HG02623 (cell line): ENCODE data around the gene ASPG.

ENCODE experiments used
- ATAC-seq: cut with Tn5 transposase; IDR thresholded peaks from one replicate; pipeline ENCODE4 v1.9.1; 2021; ENCODE audit warnings: moderate library complexity; ENCODE audit not compliant: unreplicated experiment

The ASPG gene

DNA sequence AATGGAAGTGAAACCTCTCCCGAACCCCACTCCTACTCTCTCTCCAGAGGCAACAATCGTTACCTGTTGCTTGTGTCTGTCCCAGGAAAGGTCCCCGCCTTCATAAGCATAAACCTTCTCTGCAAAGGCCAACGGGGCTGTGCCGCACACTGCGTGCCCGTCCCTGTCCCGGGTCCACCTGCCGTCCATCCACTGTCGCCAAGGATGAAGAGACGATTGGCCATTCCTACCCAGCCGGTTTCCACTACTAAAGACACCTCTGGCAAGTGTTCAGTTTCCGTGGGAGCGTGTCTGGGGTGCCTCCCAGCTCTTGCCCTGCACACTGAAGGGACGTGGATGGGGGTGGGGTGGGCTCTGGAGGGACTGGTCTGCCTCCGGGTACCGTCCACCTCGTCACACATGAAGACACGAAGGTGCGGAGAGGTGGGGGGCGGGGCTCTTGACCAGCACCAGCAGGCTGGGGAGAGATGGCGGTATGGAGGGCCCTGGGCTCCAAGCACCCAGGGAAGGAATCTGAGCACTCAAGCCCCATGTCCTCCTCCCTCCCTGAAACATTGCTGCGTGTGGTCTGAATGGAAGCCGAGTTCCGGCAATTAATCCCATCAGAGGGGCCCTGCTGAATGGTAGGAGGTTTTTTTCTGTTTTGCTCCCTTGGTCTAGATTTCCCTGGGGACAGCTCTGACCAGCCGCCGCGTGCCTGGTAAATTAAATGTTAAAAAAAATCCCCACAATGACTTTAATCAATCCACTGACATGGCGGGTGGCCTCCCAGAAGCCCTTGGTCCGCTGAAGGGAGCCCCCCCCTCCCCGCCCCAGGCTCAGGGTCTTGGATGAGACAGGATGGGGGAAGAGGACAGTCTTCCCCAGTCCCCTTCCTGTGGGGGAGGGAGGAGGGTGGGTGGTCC, 48.8 kb downstream of the ASPG start:
- no peak for ATAC-seq

DNA sequence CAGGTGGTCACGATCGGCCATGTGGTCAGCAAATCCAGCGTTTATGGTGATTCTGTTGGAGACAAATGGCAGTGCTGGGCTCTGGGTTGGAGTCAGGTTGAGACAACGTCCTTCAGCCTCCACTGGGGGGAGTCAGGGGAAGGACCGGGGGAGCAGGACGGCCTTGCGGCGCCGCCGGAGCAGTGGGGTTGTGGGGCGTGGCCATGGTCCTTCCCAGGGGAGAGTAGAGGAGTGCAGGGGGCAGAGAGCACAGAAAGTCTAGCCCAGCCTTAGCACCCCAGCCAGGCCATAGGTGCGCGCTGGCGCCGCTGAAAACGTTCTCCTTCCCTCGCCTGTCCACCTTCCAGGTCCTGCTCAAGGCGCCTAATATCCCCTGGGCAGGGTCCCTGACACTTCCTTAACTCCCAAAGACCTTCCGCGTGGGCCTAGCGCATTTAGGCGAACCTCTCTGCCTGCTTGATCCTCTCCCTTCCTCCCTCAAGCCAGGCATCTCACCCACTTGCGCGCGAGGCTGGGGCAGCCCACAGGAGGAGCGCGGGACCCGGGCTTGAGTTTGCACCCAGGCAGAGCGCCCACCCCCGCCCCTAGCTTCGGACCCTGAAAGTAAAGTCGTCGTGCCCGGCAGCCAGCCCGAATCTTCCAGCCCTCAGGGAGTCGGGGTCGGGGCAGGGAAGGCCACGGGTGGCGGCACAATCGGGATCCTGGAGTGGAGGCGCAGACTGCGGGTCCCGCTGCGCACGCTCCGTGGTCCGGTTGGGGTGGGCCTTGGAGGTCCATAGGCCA, 49.8 kb downstream of the ASPG start:
- no peak for ATAC-seq

DNA sequence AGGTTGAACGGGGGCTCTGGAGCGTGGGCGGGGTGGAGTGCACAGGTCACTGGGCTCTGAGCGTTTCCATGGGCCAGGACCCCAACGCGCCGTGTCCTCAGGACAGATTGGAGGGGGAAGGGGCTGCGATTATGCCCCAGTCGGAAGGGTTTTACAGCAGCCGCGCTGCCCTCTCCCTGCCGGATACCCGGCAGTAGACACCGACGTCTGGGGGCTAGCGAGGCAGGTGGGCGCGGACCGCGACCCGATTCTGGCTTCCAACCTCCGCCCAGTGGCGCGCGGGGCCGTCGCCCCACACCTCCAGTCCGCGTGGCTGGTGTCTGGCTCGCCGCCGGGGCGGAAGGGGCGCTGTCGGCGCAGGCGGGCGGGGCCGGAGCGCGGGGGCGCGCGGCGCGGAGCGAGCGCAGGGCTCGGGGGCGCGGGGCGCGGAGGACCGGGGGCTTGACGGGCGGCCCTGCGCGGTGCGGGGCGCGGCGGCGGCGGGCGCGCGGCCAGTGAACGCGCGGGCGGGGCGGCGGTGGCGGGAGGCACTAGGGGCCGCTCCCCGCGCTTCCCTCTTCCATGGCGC, 50.5 kb downstream of the ASPG start:
- no peak for ATAC-seq

DNA sequence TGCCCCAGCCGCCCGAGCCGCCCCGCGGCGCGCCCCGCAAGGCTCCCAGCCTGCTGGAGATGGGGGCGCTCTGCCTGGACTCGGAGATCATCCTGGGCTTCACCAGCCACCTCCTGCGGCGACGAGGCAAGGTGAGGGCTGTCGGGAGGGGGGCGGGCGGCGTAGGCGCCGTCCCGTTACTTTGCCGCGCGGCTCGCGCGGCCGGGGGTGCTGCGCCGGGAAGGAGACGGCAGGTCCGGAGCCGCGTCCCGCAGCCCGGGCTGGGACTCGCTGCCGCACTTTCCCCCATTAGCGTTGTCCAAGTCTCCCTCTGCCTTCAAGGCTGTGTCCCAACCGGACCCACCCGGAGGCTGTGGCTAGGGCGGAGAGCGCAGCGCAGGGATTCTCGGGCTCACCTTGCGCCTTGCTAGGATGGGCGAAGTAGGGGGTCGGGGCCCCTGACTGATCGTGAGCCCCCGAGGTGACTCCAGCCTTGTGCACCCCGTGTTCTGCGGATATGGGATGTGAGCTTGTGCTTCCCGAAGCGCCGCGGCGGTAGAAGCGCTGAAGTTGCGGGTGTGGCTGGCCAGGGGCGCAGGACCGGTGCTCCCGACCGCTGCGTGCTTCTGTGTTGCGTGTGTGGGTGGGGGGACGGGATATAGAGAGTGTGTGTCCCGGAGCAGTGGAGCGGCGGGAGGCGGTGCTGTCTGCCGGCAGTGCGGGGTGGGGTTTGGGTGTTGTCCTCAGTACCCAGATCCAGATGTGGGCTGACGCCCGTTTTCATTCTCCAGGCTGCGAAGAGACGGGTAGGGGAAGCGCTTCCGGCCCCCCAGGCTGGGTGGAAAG, 51.2 kb downstream of the ASPG start:
- ATAC-seq = no peak

DNA sequence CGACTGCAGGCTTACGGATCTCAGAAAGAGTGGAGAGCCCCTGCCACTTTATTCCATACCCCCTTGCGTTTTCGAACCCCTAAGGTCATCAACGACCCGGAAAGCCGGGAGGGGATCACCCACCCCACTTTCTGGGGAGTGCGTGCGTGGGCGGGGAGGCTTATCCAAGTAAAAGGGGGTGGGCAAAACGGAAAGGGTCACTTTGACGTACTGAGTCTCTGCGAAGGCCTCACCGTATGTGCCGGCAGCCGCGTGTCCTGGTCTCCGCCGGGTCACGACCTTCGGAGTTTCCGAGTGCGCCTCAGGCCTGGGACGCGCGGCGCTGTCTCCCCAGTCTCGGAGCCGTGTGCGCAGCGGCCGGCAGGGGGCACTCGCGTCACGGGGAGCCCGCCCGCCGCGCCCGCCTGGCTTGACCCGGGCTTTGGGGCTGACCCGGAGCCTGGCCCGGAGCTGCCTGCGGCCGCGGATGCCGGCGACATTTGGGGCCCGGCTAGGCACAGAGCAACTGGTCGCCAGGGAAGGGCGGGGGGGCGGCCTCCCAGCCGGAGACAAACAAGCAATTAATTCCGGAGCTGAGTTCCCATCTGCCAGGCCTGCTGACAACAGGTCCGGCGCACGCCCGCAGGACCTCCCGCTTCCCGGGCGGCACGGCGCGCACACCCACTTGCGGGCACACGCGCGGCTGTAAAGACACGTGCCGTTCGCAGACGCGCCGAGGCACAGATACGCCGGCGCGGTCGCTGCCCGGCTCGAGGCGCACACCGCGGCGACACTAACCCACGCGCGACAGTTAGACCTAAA, 52.0 kb downstream of the ASPG start:
- ATAC-seq = no peak

DNA sequence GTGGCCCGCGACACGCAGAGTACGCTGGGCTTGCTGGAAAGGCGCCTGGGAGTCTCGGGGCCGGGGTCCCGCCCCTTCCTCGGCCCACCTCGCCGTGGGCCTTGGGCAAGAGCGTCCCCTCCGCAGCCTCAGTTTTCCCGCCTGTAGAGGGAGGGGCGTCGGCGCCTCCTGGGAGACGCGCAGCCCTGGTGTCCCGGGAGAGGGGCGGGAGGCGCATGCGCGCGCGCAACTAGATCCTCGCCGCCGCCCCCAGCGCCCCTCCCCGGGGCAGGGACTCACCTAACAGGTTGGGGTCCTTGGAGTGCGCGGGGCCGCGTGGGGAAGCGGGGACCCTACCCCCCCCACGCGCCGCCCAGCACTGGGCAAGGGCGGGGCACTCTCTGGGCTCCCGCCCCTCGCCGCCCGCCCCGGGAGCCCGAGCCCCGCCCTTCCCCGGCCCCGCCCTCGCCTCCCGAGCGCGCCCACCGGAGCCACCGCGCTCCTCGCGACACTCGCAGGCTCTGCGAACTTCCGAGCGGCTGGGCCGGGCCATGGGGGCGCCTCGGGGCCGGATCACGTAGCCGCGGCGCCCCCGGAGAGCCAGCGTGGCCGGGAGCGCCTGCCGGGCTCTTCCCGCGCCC, 52.7 kb downstream of the ASPG start, which contains the start of gene KIF26A:
KIF26A (plus strand) TSS at position 490 of the 620 bp plus-strand sequence. CDS start 136 bp downstream, outside the sequence.
- no peak for ATAC-seq

DNA sequence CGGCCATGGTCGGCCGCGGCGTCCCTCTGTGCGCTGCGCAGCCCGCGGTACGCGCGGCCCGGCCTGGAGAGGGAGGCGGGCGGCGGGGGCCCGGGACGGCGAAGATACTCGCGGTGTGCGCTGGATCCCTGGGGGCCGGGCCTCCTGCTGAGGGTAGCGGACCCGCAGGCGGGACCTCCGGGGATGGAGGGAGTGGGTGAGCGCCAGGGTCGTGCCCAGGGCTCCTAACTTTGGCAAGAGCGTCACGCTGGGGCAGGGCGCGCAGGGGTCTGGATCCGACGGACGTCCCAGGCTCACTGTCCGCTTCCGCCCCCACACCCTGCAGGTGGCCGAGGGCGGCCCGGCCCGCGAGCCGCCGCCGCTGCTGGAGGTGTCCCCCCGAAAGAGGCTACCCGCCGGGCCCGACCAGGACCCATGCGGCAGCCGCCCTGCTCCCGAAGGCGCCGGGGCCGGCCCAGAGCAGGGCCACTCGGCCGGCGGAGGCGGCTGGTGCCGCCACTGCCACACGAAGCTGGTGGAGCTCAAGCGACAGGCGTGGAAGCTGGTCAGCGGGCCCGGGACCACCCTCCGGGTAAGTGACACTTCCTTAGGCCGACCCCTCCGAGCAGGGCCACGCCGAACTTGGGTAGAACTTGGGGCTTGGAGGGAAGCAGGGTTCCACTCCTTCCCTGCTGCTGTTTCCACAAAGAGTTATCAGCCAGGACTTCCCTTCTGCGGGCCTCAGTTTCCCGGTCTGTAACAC, 53.4 kb downstream of the ASPG start:
- ATAC-seq = no peak

DNA sequence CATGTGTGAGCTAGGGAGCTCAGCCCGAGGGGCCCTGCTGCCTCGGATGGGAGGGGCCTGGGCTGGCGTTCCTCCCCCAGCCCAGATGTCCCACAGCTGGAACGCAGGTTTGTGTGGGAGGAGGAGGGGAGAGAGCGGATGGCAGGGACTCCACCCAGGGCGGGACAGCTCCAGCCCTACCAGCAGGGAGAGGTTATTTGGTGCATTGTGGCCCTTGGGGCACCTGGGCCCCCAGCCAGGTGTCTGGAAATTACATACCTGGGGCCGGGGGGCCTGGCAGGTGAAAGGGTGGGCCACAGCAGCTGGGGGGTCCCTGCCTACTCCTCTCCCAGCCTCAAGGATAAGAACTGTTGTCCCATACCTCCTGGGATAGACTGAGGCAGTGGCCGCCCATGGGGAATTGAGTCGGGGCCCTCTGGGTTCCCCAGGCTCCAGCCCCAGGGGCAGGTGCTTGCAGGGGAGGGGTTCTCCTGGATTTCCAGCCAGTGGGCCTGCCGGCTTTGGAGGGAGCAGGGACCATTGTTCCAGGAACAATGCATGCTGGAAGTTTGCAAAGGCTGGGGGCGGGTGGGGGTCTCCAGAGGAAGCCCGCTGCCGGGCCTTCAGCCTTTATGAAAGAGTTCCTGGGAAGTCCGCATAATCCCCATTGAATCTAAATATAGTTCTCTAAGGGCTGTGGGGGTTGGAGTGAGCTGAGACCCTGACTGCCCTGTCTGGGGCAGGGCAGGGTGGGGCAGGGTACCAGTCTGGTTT, 54.1 kb downstream of the ASPG start:
- ATAC-seq = no peak

DNA sequence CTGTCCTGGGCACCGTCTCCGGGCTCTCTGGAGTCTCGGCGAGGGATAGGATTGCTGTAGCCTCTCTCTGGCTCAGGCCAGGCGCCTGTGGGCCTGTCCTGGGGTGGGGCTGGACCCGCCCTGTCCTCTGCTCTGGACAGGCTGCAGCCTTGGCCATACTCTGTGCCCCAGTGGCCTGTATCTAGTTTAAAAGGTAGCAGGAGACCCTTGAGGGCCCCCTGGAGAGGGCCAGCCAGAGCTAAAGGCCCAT, 54.6 kb downstream of the ASPG start:
- no peak for ATAC-seq

DNA sequence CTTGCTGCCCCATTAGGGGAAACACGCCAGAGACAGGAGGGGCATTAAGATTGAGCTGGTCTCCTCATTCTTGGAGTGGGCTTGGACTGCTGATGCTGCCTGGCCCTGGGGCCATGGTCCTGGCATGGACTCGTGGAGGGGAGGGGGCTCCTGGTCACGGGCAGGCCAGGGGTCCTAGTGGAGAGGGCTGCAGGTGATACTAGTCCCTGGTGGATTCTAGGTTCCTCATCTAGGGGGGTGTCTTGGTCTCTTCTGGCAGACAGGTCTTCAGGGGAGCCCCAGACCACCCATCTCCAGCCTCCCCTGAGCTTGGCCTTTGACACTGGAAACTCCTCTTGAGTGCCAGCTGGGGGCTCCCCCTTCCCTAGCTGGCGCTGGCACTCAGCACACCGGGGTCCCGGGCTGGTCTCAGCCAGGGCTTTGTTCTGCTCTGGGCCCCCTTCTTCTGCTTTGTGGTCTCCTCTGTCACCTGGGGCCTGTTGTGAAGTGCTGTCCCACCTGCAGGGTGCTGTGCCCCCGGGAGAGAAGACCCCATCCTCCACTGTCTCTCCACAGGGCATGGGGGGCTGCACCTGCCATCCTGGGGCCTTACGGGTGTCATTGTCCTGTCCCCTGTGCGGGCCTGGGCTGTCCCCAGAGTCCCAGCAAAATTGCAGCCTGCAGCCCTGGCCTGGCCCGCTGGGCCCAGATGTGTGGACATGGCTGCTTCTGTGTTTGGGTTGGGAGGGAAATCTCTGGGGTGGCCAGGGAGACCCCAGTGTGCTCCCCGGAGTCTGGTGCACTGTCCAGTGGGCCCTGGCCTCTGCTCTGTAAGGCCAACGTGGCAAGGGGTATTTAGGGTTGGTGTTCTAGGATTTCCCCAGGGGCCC, 55.2 kb downstream of the ASPG start:
- ATAC-seq = no peak

DNA sequence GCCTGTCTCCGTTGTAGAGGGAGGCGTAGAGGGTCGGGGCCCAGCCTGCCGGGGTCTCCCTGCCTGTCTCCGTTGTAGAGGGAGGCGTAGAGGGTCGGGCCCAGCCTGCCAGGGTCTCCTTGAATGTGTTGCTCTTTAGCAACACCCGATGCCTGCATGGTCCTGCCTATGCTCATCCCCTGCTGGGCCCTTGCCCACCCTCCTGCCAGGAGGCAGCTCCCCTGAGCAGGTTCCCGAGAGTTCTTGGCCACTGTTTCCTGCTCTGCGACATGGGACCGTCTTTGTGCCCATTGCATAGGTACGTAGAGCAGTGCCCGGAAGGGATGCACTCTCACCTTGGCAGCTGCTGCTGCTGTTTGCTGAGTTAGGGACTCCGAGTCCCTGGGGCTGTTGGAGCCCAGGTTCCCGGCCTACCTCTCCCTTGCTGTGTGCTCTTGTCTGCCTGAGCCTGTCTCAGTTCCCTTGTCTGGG, 56.2 kb downstream of the ASPG start:
- ATAC-seq = no peak

DNA sequence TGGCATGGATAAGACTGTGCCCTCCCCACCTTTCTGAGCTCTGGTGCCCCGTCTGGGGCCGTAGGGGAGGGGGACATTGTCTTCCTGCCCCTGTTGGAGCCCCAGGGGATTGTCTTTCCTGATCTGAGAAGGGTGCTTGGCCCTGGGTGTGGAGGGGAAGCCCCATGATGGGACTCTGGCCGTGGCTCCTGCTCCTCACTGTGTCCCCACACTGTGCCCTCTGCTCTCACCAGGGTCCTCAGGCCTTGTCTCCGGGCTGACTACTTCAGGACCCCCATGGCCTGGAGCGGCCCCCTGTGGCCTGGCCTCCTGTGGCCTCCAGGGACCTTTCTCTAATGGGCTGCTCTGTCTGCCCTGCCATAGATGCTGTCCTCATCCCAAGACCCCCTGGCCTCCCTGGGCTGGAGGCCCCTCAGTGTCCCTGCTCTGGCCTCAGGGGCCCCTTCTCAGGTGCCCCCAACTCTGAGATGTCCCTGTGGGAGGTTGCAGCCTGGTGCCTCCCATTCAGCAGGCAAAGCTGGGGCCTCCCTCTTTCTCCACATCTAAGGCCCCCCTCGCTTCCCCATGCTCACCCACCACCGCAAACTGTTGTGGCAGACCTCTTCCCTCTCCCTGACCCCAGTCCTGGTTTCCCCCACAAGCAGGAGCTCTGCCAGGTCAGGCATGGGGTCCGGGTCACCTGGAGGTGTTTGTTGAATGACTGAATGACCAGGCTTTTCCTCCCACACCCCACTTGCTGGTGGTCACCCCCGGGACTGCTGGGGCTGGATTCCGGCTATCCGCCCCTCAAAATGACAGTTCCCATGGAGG, 56.8 kb downstream of the ASPG start:
- ATAC-seq = no peak

DNA sequence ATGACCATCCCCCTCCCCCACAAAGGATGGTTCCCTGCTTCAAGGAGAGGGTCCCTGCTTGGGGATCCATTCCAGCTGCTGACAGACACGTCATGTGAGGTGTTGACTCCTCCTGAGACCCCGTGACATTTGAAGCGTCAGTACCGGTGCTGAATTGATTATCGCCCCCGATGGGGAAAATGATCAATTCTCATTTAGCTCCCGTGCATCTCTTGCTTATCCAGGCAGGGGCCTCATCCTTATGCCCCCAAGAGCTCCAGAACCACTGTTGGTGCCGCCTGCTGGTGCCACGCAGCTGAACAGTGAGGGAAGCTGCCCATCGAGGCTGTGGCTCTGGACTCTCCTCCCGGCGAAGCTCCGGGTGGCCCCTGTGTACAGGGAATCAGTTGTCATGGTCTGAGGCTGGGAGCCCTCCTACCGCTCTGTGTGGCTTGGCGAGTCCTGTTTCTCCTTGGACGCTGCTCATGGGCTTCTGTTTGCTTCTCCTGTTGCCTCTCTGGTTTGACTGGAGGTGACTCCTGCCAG, 57.5 kb downstream of the ASPG start:
- ATAC-seq = no peak

DNA sequence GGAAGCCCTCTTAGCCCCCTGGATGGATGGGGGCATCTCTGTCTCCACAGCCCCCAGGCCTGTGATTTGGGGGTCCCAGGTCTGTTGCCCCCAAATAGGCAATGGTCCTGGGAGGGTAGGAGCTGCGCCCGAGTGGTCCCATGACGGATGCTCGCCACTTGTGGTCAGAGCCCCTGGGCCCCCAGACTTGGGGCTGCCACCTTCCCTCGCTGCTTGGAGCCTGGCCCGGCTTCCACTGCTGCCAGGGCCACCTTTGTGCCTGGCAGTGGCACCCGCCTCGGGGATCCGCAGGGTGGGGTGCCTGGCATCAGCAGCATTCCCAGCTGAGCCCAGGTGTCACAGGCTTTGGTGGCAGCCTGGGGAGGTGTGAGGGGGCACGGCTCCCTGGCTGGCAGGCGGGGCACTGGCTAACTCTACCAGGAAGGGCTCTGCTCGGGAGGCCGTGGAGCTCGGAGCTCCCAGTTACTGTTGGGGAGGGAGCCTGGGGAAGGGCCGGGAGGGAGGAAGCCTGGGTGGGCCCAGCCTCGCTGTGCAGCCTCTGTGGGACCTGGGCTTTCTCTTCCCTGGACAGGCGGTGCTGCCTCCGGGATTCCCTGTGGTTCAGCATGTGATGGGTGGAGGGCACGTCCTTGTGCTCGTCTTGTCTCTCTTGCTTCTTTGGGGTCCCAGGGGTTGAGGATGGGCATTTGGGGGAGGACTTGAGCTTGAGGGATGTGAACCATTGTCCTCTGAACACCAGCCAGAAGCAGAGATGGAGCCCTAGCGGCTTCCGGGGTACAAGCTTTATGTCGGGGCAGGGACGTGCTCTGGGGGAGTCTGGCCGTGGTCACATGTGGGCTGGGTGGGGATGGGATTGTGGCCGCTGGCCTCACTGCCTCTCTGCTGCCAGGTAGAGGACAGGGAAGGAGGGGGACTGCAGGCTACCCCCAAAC, 58.3 kb downstream of the ASPG start:
- ATAC-seq = no peak

DNA sequence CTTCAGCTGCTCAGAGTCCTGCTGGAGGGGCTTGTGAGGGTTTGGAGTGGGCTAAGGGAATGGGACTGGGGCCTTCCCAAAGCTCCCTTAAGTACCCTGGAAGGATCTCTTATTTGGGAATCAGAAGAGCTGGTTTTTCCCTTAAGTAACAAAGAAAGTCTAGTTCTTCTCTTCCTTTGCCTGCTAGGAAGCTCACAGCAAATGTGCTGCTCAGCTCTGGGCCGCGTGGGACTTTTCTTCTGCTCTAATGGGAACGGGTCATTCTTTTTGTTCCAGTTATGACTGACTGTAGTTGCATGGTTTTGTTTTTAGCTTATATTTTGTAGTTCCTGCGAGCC, 58.9 kb downstream of the ASPG start:
- no peak for ATAC-seq
